PC-3 (cell line): Measurements from ENCODE around the gene OR10H2.
"Not testable (repeated sequence)": the region's sequence is repeated elsewhere in the genome, so short reads cannot be mapped to it uniquely, and the experiment has no call there.

Source experiments
- EZH2 ChIP-seq: fragments of 300-600 bp; sonication (generic); IDR thresholded peaks from one replicate; pipeline ENCODE4 v1.6.1; 2017; ENCODE audit warnings: antibody characterized with exemption, mild to moderate bottlenecking, low read length; ENCODE audit not compliant: unreplicated experiment
- TF ChIP-seq, protein P1 (sequence below): fragments of 300-600 bp; sonication (generic); conservative IDR thresholded peaks from 2 replicates; pipeline ENCODE4 v1.5.1; 2017; ENCODE audit warnings: antibody characterized with exemption, low read depth, mild to moderate bottlenecking, low read length

- TF ChIP-seq EZH2, result not testable (repeated sequence)
- TF ChIP-seq, protein P1, sequence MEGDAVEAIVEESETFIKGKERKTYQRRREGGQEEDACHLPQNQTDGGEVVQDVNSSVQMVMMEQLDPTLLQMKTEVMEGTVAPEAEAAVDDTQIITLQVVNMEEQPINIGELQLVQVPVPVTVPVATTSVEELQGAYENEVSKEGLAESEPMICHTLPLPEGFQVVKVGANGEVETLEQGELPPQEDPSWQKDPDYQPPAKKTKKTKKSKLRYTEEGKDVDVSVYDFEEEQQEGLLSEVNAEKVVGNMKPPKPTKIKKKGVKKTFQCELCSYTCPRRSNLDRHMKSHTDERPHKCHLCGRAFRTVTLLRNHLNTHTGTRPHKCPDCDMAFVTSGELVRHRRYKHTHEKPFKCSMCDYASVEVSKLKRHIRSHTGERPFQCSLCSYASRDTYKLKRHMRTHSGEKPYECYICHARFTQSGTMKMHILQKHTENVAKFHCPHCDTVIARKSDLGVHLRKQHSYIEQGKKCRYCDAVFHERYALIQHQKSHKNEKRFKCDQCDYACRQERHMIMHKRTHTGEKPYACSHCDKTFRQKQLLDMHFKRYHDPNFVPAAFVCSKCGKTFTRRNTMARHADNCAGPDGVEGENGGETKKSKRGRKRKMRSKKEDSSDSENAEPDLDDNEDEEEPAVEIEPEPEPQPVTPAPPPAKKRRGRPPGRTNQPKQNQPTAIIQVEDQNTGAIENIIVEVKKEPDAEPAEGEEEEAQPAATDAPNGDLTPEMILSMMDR, result not testable (repeated sequence)
Measured at GRCh38 chr19:15774159-15774558, 46.3 kb downstream of the OR10H2 start.
